RKO (cell line): Measurements from ENCODE around the gene ST6GALNAC4.
A peak's percentile ranks its signal among the peaks of the same experiment; 100 is the strongest.

ENCODE experiments used
- DNase-seq: peaks from one replicate; pipeline ENCODE4 v3.0.0-alpha.2; 2016; ENCODE audit warnings: low spot score

Gene ST6GALNAC4

DNA sequence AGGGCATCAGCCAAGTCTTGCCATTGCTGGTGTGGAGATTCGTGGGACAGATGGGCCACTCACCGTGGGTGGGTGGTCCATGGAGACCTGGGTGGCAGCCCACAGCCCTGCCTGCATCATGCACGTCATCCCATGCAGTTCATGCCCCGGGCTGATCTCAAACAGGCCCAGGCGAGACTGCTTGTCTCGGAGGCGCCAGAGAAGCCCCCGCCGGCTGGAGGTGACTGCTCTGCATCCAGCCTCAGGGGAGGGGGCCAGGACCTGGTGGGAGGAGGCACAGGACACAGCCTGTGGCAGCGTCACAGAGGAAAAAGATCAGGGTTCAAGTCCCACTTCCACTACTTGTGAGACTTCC is 12.8 kb upstream of the ST6GALNAC4 start:
- no peak for DNase-seq

DNA sequence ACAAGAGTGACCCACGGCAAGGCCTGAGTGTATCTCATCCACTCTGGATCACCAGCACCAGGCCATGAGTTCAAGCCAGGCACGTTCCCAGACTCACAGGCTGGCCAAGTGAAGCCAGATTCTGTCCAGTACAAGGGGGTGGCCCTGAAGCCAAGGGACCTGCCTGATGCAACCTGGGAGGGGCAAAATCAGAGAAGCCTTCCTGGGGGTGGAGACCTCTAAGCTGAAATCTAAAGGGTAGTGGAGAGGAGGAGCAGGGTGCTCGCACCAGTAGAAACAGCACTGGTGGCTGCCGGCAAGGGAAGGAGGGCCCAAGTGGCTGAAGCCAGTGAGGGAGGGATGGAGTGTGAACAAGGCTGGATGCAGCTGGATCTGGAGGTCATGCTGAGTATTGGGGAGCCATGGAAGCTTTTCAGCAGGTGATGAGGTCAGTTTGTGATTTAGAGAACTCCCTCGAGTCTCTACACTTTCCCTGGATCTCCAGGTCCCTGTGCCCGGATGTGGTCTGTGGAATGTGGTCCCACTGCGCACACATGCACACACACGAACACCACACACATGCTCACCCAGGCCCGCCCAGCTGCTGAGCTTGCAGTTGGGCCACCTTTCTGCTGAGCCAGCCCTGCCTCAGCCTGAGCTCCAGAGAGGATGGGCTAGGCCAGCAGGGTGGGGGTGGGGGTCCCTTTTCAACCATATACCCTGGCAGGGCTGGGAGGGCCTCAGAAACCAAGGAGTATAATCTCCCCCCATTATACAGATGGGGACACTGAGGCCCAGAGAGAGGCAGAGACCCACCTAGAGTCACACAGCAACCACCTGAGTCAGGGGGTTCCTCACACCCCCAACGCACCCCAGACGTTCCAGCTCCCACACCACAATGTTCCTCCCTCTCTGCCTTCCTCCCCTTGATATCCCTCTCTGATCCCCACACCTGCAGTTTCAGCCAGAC is 12.1 kb upstream of the ST6GALNAC4 start:
- DNase-seq = no peak

DNA sequence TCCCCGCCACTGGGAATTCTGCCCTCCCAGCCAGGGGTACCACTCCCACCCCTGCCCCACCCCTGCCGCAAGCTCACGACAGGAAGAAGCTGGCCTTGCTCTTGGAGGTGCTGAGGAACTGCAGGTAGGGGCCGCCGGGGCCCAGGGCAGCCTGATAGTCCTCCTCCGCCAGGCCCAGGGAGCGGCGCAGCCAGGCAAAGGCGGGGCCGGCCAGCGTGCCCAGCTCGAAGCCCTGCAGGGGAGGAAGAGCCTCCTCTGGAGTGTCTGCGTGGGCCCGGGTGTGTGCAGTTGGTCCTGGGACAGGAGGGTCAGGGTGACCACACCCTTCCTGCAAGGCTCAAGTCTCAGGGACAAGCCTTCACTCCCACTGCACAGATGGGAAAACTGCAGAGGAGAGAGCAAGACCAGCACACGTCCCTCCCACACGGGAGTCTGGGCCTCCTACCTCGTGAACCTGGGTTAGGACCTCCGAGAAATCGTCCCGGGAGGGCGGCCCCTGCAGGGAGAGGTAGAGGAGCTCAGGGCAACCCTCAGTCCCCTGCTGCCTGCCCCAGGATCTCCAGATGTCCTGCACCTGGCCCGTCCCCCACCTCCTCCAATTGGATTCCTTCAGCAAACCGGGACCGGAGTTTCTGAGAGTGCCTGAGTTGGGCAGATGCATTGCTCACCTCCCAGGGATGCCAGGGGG is 11.3 kb upstream of the ST6GALNAC4 start:
- no peak for DNase-seq

DNA sequence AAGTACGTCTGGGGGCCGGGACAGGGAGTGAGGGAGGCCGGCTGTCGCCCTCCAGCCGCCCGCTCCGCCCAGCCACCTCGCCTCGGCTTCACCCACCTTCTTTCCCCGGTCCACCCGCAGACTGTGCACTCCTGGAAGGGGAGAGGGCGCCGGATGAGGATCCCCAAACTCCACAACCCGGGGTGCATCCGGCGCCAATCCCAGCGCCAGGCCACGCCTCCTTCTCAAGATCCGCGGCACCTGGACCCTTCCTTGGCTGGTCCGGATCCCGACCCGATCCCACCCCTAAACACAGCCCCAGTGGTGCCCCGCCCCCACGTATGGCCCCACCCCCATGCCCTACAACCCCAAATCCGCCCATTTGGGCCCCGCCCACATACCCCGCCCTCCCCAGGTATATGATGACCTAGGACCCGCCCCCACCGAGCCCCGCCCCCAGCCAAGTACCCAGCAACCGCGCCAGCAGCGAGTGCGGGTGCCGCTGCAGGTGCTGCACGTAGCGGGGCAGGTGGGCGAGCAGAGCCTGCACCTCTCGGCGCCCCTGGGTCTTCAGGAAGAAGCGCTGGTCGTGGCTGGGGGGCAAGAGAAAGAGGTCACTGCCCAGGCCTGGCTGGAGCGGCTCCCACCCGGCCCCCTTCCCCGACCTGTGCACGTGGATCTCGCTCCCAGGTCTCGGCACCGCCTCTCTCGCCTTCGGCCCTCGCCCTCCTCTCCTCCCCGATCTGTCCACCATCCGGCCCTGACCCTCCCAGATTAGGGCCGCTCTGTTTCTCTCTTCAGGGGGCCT is 10.6 kb upstream of the ST6GALNAC4 start:
- DNase-seq = peak; percentile 61

DNA sequence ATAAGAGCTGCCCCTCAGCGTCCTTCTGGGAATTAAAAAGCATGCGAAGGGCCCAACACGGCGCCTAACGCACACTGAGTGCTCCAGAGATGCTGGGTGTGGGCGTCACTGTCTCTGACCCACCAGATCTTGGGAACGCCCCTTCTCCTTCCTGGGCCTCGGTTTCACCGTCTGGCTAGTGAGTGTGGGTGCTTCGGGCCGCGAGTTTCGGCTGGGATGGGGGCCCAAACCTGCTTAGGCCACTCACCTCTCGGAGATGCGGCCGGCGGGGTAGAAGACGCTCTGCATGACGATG is 10.0 kb upstream of the ST6GALNAC4 start:
- peak; percentile 79 for DNase-seq

DNA sequence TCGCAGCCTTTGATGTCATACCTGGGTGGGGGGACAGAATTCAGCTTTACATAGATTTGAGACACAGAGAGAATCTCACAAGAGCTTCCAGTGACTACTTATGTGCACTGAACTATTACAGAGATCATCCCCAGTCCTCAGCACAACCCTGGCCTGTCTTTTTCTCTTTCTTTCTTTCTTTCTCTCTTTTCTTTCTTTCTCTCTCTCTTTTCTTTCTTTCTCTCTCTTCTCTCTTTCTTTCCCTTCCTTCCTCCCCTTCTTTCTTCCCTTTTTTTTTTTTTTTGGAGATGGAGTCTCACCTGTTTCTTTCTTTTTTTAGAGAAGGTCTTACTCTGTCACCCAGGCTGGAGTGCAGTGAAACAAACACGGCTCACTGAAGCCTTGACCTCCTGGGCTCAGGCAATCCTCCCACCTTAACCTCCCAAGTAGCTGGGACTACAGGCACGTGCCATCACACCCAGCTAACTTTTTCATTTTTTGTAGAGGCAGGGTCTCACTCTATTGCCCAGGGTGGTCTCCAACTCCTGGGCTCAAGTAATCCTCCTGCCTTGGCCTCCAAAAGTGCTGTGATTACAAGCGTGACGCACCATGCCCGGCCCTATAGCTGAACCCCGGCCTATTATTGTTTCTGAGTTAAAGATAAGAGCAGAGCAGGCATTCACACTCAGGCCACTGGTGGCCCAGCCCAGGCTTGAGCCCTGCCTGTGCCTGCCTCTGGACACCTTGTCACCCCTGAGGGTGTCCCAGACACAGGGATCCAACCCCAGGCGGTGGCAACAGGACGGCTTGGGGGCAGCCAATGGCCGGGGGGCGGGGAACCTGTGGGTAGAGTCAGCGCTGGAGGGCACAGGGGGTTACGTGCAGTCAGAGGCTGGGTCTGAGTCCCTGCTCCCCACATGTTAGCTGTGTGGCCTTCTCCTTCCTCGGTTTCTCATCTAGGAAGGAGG is 9.4 kb upstream of the ST6GALNAC4 start:
- DNase-seq = peak; percentile 83

DNA sequence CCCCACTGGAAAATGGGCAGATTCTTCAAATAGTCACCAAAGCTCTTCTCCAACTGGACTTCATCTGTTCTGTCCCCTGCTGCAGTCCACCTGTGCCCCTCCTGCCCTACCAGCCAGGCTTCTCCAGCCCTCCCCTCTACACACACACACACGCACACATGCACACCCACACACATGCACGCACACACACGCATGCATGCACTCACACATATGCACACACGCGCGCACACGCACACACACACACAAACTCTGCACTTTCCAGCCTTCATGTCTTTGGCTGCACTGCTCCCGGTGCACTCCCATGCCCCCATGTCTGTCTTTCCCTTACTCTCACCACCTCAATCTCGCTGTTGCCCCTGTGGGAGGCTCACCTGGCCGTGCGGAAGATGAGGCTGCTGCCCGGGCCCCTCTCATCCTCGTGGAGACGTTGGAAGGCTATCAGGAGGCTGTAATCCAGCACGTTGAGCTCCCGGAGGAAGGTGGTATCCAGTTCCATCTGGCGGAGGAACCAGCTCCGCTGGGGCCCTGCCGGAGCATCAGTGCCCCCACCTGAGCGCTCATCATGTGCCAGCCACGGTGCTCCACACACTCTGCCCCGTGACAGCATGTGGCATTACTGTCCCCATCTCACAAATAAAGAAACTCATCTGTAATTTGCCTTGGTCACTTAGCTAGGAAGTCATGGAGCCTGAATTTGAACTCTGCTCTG is 8.0 kb upstream of the ST6GALNAC4 start:
- DNase-seq = no peak

DNA sequence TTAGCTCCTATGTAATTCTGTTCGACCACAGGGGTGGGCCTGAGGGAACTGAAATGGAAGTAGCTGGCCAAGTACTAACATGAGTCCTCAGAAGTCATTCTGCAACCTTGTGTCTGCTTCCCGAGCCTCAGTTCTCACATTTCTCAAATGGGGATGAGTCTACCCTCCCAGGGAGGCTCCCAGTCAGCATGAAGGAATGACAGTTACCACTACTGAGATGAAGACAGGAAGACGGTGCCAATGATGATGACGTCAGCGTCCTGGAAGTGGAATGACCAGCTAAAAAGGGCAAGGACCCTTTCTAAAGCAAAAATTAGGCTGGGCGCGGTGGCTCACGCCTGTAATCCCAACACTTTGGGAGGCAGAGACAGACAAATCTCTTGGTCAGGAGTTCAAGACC is 6.9 kb upstream of the ST6GALNAC4 start:
- peak; percentile 100 for DNase-seq

DNA sequence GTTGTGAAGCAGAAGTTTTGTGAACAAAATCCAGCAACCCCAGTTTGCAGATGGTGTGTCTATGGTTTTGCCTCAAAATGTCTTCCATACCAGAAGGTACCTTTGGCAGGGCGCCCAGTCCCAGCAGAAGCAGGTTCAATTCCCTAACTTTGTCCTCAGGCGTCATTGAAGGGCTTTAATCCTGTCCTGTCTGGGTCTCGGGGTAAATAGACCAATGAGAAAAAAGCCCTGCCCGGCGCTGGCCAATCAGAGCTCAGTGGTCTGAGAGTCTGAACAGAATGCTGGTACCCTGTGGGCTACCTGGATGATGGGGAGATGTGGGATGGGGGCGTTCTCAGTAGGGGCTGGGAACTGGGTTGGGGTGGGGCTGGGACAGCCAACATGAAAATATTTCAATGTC is 6.2 kb upstream of the ST6GALNAC4 start:
- no peak for DNase-seq

DNA sequence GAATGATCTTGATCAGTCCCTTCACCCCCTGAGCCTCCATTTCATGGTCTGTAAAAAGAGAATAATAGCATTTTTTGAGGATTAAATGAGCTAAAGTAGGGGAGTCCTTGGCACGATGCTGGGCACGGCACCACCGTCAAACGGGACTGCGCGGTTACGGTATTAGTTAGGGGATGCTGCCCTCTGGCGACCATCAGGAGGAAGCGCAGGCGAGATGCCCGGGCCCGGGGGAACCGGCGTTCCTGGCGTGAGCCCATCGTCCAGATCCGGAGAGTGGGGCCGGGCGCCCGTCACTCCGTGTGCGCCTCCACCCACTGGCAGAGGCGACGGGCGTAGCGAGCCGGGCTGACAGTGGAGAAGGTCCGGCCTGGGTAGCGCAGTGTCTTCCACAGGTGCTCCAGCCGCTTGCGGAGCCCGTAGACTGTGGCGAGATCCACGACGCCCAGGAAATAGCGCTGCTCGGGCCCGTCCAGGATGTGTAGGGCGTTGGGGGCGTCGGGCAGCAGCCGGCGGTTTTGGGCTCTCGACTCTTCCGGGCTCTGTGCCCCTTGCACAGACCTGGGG is 4.8 kb upstream of the ST6GALNAC4 start:
- peak; percentile 87 for DNase-seq

DNA sequence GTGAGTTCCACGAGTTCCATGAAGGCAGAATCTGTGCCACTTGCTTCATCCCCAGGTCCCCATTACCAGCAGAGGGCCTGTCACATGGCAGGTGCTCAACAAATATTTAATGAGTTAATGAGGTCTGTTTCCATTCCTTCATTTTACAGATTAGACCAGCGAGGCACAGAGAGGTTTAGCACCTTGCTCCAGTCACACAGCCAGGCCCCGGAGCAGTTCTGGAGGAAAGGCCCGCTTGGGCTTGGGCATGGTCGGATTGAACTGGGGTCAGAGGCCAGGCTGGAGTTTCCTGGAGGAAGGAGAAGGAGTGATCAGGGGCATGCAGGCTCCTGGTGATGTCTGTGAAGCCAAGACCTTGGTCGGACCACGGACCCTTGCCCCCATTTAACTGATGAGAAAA is 4.0 kb upstream of the ST6GALNAC4 start:
- no peak for DNase-seq

DNA sequence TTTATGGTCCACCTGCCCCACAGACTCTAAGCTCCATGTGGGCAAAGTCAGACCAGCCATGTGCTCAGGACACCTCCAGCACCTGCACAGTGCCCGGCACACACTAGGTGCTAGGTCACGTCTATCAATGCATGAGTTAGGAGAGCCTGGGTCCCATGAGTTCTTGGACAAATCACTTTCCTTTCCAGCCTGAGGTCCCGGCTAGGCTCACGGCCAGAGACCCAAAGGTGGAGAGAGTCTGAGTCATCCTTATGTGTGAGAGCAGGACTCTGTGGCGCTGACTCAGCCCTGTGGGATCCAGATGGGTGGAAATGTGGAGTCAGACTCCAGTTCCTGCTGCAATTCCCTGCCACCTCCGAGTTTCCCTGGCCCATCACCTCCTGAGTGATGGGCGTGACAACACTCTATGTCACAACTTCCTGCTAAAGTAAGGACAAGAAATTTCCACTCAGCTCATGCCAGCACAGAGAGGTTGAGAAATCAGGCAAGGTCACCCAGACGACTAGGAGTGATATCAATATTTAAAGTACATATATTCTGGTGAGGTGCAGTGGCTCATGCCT is 2.5 kb upstream of the ST6GALNAC4 start:
- DNase-seq = peak; percentile 100

DNA sequence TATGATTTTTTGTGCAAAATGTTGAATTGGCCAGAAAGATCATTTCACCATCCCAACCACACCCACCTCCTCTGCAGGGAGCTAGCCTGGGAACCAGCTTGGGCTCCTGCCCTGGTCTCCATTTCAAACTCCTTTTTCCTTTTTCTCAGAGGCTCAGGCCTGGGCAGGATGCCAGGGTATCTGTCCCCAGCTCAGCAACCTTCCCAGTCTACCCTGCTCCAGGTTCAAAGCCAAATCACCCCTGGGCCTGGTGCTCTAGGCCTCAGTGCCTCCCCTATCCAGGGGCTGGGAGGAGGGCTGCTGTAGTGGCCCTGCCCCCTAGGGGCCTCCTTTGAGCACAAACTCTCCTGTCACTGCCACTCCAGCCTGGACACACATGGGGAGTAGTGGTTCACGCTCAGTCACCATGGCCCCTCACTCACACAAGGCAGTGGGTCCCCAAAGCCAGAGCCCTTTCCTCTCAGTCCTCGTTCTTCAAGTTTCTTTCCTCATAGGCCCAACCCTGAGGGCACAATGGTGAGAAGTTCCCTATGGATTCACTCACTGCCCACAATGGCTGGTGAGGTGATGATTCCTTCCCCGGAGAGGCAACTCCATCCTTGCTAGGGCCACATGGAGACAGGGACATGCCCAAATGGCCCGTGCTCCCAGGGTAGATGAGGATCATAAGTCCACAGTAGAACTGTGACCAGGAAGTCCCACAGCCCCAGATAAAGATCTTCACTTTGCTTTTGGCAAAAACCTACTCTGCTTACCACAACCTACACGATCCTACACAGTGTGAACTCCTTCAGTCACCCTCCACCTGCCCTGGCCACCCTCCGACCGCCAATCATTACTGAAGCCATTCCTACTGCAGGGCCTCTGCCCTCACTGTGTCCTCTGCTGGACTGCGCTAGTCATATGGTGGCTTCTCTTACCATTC is 1.6 kb upstream of the ST6GALNAC4 start:
- DNase-seq = peak; percentile 80

DNA sequence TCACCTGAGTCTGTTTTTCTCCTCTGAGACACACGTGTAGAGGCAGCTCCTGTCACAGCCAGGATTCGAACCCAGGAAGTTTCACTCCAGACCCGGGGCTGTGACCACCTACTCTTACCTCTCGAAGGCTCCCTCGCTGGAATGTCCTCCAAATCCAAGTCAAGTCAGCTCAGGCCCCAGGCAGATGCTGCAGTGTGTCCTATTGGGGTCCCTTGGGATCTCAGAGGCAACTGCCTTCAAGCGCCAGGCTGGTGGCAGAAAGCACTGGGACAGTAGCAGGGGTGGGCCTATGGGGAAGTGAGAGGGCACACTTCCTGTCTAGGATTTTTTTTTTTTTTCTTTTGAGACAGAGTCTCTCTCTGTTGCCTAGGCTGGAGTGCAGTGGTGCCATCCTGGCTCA is 762 bp upstream of the ST6GALNAC4 start:
- DNase-seq = peak; percentile 70

DNA sequence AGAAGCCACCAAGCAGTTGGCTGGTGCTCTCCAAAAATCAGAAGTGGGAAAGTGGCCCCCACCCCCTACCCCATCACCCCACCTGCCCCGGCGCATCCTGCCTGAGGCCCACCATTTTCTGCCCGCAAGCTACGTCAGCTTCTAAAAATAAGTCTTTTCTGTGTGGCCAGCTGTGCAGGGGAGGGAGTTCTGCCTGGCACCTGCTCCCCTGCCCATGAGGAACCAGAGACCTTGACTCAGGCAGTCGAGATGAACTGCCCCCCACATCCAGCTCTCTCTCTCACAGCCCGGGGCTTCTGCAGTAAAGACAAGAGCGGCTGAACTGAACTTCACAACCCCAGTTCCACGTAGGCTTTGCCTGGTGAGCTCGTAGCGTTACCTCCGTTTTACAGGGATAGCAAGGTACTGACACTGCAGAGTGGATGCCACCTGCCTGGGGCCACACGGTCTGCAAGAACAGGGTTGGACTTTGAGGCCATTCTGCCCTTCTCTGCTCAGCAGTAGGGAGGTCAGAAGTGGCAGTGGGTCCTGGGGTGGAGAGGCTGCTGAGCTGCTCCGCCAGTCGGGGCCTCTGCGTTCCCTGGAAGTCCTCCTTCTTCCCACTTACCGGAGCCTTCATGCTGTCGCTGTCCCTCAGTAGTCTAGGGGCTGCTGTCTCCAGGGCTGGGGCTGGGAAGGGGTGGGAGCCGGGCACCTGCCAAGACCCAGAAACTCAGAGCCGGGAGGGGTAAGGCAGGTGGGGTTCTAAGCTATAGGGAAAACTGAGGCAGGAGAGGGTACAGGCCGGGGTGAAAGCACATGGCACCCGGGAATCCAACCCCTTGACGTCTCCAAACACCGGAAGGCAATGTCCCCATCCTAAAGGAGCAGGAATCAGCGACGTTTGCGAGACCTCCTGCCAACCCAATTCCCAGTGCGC is 781 bp downstream of the ST6GALNAC4 start:
- peak; percentile 88 for DNase-seq

DNA sequence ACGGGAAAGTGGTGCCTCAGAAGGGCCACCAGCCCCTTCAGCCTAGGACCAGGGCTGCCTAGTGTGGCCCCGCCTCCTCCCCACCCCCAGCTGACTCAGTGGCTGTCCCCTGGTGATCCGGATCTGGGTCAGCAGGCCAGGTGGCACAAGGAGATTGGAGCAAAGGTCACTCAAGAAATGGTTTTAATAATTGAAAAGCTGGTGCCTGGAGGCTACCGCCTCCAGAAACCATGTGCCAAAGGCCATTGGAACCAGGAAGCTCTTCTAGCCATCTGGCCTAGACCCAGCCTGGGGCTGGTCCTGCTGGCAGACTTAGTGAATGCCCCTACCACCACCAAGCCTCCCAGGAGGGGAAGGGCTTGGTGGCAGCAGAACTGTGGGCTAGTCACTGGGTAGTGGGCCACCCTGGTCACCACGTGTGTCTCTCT is 1.5 kb downstream of the ST6GALNAC4 start:
- peak; percentile 99 for DNase-seq

DNA sequence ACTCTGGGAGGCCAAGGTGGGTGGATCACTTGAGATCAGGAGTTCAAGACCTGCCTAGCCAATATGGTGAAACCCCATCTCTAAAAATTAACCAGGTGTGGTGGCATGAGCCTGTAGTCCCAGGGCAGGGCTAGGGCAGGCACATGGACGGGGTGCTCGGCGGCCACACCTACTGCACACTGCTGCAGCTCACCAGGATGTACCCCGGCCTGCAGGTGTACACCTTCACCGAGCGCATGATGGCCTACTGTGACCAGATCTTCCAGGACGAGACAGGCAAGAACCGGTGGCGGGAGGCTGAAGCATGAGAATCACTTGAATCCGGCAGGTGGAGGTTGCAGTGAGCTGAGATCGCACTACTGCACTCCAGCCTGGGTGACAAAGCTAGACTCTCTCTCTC is 3.2 kb downstream of the ST6GALNAC4 start:
- no peak for DNase-seq

DNA sequence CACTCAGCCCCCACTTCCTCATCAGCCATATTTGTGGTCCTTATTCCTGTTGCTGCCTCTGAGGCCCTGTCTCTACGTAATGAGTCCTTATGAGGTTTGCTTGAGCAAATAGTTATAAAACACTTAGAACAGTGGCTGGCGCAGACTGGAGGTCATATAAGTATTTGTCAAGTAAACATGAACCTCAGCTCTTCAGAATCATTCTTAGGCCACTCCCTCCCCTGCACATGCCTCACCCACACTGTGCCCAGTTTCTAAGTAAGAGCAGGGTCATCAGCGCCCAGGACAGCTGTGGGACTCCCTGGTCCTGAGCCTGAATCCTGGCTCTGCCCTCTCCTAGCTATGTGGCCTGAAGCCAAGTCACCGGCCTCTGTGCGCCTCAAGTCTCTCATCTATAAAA is 4.0 kb downstream of the ST6GALNAC4 start:
- DNase-seq = peak; percentile 85
